Activated gamma-delta T cell (primary cell): ENCODE measurements around the gene IFNLR1.

Experiments used
- DNase-seq: peaks from one replicate; lab custom pipeline; 2025; lab: John Stamatoyannopoulos, UW

IFNLR1 gene

GRCh38 chr1:24120965-24121364, 66.1 kb downstream of the IFNLR1 start:
- DNase-seq: no peak

DNA sequence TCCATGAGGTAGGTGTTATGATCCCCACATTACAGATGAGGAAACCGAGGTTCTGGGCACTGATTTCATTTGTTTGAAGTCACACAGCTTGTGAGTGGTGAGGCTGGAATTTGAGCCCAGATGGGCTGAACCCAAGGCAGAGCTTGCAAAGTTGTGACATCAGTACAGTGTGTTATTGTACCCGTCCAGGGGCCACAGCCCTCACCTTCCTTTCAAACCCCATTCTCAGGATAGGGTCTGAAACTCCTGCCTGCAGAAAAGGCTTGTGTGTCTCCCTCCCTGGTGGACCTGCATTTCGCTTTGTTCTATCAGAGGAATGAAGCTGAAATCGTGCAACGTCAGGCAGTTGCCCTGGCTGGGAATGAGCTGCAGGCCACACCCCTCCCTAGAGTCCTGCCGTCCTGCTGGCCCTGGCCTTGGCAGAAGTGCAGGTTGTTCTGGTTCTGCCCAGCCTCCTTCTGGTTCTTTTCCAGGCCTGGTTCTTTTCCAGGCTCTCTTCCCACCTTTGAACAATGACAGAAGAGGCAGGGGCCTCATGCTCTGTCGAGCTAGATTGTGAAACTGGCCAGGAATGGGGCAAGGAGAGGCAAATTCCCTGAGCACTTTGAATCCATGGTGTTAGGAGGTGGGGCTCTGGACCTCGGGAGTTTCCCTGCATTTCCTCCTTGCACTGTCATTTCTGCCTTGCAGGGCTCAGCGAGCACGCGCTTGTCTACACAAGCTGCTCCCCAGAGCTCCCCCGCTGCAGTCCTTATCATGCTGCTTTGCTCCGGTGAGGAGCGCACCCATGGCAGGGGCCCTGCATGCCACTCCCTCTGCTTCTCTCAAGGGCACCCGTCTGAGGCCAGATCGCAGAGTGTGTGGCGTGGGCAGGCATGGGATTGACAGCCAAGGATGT, 67.0 kb downstream of the IFNLR1 start:
- DNase-seq: no peak

GRCh38 chr1:24119489-24119858, 67.6 kb downstream of the IFNLR1 start:
- no peak for DNase-seq

- DNase-seq: no peak
These were observed 68.5 kb downstream of the IFNLR1 start for GRCh38 chr1:24118410-24119242.

DNA sequence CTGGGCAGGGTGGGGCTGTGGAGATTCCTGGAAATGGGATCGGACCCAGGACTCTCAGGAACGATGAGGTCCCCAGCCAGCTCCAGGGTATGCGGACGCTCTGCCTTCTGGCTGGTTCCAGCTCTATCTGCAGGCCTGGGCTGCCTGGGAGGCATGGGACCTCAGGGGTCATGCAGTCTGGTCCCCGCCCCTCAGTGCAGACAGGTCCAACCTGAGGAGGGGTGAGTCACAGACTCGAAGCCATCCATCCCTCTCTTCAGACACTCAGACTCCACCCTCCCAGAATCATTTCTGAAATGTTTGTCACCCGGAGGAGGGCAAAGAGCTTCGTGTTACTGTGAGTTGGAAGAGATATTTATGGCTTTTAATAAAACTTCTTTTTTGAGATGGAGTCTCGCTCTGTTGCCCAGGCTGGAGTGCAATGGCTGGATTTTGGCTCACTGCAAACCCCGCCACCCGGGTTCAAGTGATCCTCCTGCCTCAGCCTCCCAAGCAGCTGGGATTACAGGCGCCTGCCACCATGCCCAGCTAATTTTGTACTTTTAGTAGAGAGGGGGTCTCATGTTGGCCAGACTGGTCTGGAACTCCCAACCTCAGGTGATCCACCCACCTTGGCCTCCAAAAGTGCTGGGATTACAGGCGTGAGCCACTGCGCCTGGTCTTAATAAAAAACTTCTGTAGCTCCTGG, 69.2 kb downstream of the IFNLR1 start:
- DNase-seq: no peak

- DNase-seq: no peak
These were observed 70.0 kb downstream of the IFNLR1 start for GRCh38 chr1:24117132-24117531.

- DNase-seq: no peak
These were observed 72.3 kb downstream of the IFNLR1 start for GRCh38 chr1:24114753-24115152.

DNA sequence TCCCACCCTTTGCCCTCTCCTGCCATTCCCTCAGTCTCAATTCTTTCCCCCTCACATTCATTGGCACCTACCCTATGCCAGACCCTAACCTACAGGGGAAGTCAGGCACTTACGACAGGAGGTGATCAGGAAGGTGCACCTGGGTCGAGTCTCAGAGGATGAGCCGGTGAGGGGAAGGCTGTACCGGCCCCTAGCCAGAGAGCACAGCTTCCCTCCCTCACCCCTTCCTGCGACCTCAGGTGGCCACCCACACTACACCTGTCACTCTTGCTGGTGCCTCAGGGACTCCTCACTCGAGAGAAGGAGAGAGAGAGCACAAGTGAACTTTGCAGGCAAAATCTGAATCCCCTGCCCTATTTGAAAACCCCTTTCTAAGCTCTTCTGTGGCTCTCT, 73.5 kb downstream of the IFNLR1 start:
- DNase-seq: no peak

- no peak for DNase-seq
These were observed 74.9 kb downstream of the IFNLR1 start, which contains the start of gene MYOM3 for GRCh38 chr1:24111996-24112779. Gene MYOM3 (minus strand): TSS chr1:24112135. CDS start chr1:24108636, 3,499 bp downstream.

- DNase-seq: no peak
These were observed 75.7 kb downstream of the IFNLR1 start for GRCh38 chr1:24111262-24111995.

DNA sequence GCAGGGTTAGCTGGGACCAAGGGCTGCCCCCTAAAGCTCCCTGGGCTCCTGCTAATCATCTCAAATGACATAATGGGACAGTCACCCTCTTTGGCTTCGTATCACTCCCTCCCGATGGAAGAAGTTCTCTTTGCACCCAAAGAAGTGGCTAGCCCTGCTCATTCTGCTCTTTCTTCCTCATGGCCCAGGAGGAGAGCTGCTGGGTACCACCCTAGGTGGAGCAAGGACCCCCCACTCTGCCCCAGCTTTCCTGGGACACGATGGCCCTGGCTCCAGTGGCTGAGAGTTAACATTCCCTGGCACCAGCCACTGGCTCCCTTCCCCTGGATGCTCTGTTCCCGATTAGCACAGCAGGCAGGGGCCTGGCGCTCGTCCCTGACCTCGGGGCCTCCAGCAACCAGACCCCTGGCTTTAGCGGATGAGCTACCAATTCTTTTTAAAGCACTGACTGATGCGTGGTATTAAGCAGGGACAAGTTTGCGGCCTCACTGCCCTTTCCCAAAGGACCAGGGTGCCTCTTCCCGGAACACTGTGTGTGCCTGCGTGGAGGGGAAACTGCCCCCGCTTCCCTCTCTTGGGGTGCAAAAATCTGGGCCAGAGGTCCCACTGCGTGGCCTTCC, 76.3 kb downstream of the IFNLR1 start:
- no peak for DNase-seq

DNA sequence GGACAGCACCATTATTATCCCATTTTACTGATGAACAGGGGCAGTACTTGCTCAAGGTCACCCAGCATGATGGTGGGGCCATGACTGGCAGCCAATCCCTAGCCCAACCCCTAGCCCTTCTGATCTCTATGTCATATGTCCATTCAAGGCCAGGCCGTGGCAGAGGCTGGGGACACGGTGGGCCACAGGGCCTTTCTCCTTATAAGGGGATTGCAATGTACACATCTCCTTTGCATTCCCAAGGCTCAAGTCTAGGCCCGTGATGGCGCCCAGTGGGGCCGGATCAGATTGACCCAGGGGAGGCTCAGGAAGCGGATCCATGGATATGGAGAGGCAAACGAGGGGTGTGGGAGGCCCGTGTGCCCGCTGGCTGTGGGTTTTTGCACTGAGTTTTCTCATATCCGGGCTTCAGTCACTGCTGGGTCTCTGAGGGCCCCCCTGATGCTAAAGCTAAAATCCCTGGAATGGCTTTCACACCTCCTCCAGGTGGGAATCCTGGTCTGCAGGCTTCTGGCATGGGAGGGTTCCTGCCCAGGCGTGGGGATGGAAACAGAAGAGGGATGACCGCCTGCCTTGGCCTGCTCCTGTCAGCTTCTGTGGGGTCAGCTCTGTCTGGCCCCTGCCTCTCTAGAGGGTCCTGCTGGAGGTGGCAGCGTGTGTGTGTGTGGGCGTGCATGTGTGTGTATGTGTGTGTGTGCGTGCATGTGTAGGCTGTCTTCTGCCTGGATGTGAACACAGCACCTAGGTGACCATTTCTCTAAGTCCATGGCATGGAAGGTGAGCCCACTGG, 77.2 kb downstream of the IFNLR1 start:
- no peak for DNase-seq

- DNase-seq: no peak
These were observed 78.0 kb downstream of the IFNLR1 start for GRCh38 chr1:24109166-24109483.

DNA sequence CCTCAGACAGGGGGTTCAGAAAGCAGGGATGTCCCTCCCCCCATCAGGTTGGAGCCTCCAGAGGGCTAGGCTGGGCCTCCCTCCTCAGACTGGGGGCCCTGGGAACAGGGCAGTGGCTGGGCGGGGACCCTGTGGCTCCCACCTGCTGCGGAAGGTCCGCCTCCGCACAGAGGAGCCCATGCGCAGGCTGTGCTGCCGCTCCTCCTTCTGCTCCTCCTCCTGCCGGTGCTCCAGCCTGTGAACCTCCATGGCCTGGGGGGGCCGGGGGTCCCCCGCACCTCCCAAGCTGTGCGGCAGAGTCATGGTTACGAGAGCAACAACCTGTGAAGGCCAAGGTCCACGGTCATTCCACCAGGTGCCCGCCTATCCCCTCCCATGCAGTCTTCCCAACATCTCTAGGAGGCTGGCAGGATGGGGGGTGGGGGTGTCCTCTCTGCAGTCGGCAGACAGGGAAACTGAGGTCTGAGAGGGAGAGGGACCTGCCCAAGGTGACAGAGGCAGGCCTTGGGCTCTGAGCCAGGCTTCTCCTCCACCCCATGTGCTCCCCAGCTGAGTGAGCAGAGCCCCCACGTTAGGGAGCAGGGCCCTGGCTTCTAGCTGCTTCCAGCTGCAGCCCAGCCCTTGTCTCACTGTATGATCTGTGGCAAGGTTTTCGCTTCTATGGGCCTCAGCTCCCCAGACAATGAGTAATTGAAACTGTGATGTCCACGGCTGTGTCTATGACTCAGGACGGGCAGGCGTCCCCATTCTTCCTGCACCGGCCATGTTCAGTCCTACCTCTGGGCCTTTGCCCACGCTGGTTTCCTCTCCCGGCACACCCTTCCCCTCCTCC, 78.5 kb downstream of the IFNLR1 start:
- no peak for DNase-seq

DNA sequence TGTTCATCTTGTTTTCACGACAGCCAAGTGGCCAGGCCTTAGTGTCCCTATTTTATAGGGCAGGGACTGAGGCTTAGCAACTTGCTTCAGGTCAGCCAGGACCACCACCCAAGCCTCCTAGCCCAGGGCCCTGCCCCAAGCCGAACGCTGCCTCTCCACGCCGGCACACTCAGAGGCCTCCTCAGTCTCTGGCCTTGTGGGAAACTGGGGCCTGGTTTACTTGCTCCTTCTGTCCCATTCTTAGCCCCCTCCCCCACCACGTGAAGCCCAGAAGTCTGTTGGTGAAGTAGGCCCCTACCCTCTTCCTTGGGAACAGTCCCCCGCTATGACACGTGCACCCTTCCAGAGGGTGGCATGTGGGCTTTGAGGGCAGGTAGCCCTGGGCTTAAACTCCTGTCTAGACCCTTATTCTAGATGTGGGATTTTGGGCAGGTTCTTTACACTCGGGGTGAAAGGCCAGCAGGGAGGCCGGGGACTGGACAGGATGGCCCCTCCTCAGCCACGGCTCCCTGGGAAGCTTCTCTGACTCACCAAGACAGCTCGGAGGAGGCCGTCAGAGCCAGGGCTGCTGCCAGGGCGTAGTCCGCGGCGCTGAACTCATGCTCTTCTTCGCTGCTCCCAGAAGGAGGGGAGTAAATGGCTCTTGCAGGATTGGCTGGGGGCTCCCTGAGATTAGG, 79.5 kb downstream of the IFNLR1 start:
- no peak for DNase-seq

DNA sequence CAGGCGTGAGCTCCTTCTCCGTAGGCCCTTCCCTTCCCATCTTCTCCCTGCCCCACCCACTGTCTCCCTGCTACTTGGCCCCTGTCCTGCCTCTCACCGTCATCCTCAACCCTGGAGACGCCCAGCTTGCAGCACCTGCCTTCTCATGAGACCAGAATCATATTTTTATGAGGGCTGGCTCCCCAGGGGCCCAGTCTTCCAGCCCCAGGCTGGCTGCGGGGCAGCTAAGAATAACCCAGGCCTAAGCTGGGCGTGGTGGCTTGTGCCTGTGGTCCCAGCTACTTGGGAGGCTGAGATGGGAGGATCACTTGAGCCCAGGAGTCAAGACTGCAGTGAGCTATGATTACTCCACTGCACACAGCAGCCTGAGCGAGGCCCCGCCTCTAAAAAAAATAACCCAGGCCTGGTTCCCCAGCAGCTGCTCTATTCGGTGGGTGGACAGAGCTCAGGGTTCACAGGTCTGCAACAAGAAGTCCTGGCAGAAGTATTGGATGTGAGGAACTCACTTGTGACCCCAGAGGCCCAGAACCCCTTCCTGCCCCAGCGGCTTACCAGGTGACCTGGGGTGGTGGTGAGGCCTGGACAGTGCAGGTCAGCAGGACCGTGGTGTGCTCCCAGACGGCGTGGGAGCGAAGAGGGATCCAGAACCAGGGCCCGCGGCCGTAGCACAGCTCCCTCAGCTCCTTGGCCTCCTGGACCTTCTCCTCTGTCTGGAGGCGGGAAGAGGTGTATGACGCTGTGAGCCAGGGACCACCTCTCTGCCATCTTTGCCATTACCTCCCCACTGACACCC, 81.5 kb downstream of the IFNLR1 start:
- no peak for DNase-seq

GRCh38 chr1:24104854-24105253, 82.2 kb downstream of the IFNLR1 start:
- no peak for DNase-seq
